ENCODE results near the gene GTF2A1.

Gene GTF2A1

DNA sequence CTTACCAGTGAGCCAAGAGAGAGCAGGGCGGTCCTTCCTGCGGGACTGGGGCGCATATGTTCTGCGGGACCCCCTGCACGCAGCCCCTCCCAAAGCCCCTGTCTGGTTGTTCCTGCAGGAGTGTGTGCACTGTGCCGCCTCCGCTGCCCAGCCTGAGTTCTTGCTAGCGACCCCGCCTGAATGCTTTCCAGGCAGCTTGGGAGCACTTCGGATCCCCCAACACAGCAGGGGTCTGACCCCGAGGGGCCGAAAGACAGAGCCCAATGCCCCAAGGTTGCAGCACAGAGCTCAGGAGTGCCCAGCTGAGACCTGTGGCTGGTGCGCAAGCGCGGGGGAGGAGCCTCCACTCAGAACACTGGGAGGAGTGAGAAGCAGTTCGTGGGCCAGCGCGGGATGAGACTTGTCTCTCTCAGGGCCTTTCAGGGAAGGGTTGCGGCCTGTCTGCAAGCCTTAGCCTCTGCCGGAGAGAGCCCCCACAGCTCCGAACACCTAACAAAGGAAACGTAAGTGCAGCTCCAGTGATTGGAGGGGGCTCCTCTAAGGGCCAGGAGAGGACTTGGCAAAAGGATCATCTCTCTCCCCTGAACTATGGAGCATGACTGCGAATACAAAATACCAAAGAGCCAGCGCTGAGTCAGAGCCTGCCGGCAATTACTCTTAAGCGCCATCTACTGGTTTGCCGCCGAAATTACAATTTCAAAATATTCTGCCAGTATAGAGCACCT lies 50.5 kb downstream of the GTF2A1 start:
- Histone ChIP-seq H3K9ac (ENCODE audit: low read depth, low read length, poor library complexity) (peak overlapping the region; percentile 88), H3K4ac (ENCODE audit: low read length) (no peak overlapping the region), H3K27ac (replicated peaks; ENCODE audit: low read length) (peak overlapping the region; percentile 96), H3K36me3 (replicated peaks in 1 of 2; ENCODE audit: control insufficient read depth in 2 of 2, insufficient read depth in 2 of 2, low read length in 2 of 2) (no peaks in the 10 kb centered on the region), H3K4me1 (ENCODE audit: control insufficient read depth in 2 of 2, insufficient read depth in 1 of 2, low read depth in 1 of 2, low read length in 2 of 2) (peaks cover 3 to 5% of the 10 kb centered on the region in 2 donors), H4K8ac (ENCODE audit: low read depth, low read length) (no peak overlapping the region), H3K23ac (ENCODE audit: low read depth, low read length, poor library complexity) (peak overlapping the region; percentile 17), H3K14ac (ENCODE audit: low read length) (peak overlapping the region; percentile 91), H2BK12ac (ENCODE audit: low read length) (no peak overlapping the region), H2BK5ac (ENCODE audit: low read length) (peak overlapping the region; percentile 62), H4K91ac (ENCODE audit: low read depth, low read length, poor library complexity) (no peak overlapping the region), H2BK120ac (ENCODE audit: low read depth, low read length) (no peak overlapping the region), H3K9me3 (replicated peaks in 1 of 2; ENCODE audit: control insufficient read depth in 2 of 2, insufficient read depth in 1 of 2, low read depth in 1 of 2, low read length in 2 of 2) (no peaks in the 10 kb centered on the region), H2BK15ac (ENCODE audit: low read length) (no peak overlapping the region), H3K18ac (ENCODE audit: low read length) (peak overlapping the region; percentile 98), H3K79me1 (ENCODE audit: low read depth, low read length) (no peaks in the 10 kb centered on the region), H3K4me3 (ENCODE audit: low read length in 2 of 2) (peak overlapping the region; percentile 73 to 82), H3K4me2 (ENCODE audit: insufficient read depth, low read length, poor library complexity, severe bottlenecking) (peak overlapping the region; percentile 88), H2AK5ac (ENCODE audit: low read depth, low read length) (peak overlapping the region; percentile 52), H3K27me3 (ENCODE audit: control insufficient read depth in 3 of 3, insufficient read depth in 3 of 3, low read depth in 1 of 3, low read length in 3 of 3) (no peaks in the 10 kb centered on the region), H2AFZ (ENCODE audit: low read length) (peak overlapping the region; percentile 98)
- no CpG with 5 or more reads among the region's 28 CpGs for WGBS, 2 donors (ENCODE audit: extremely low coverage in 2 of 2, insufficient read length in 2 of 2, insufficient replicate concordance in 1 of 2)
- peak; percentile 84 for DNase-seq (ENCODE audit: low spot score)

DNA sequence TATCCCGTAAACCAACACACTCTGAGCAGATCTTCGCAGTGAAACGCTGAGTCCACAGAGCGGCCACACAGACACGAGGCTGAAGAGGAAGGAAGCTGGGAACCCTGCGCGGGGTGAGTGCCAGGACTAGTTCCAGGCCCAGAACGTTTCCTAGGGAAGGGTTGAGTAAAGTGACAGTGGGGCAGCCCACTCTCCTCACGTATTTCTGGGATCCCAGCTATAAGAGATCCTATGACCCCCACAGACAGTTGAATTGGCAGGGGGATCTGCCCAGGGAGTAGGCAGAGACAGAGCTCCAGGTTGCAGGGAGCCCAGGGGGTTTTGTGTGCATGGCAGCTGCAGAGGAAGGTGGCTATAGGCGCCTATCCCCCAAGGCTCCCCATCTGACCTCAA lies 51.1 kb downstream of the GTF2A1 start:
- H2BK15ac ChIP-seq (ENCODE audit: low read length), result no peak overlapping the region
- H3K9me3 ChIP-seq (replicated peaks in 1 of 2; ENCODE audit: control insufficient read depth in 2 of 2, insufficient read depth in 1 of 2, low read depth in 1 of 2, low read length in 2 of 2), result no peaks in the 10 kb centered on the region
- H3K27me3 ChIP-seq (ENCODE audit: control insufficient read depth in 3 of 3, insufficient read depth in 3 of 3, low read depth in 1 of 3, low read length in 3 of 3), result no peaks in the 10 kb centered on the region
- H3K23ac ChIP-seq (ENCODE audit: low read depth, low read length, poor library complexity), result peak overlapping the region; percentile 17
- peak overlapping the region; percentile 52 for H2AK5ac ChIP-seq (ENCODE audit: low read depth, low read length)
- WGBS, 2 donors (ENCODE audit: extremely low coverage in 2 of 2, insufficient read length in 2 of 2, insufficient replicate concordance in 1 of 2), result no CpG with 5 or more reads among the region's 10 CpGs
- H3K4me2 ChIP-seq (ENCODE audit: insufficient read depth, low read length, poor library complexity, severe bottlenecking), result peak overlapping the region; percentile 88
- no peak overlapping the region for H2BK12ac ChIP-seq (ENCODE audit: low read length)
- no peak for DNase-seq (ENCODE audit: low spot score)
- H3K14ac ChIP-seq (ENCODE audit: low read length), result peak overlapping the region; percentile 91
- H3K4me1 ChIP-seq (ENCODE audit: control insufficient read depth in 2 of 2, insufficient read depth in 1 of 2, low read depth in 1 of 2, low read length in 2 of 2), result peaks cover 3 to 5% of the 10 kb centered on the region in 2 donors
- peak overlapping the region; percentile 73 to 82 for H3K4me3 ChIP-seq (ENCODE audit: low read length in 2 of 2)
- no peak overlapping the region for H2BK5ac ChIP-seq (ENCODE audit: low read length)
- H3K9ac ChIP-seq (ENCODE audit: low read depth, low read length, poor library complexity), result peak overlapping the region; percentile 88
- no peaks in the 10 kb centered on the region for H3K36me3 ChIP-seq (replicated peaks in 1 of 2; ENCODE audit: control insufficient read depth in 2 of 2, insufficient read depth in 2 of 2, low read length in 2 of 2)
- H4K8ac ChIP-seq (ENCODE audit: low read depth, low read length), result no peak overlapping the region
- peak overlapping the region; percentile 98 for H2AFZ ChIP-seq (ENCODE audit: low read length)
- H3K27ac ChIP-seq (replicated peaks; ENCODE audit: low read length), result peak overlapping the region; percentile 96
- peak overlapping the region; percentile 95 for H3K18ac ChIP-seq (ENCODE audit: low read length)
- no peaks in the 10 kb centered on the region for H3K79me1 ChIP-seq (ENCODE audit: low read depth, low read length)
- no peak overlapping the region for H3K4ac ChIP-seq (ENCODE audit: low read length)
- H4K91ac ChIP-seq (ENCODE audit: low read depth, low read length, poor library complexity), result no peak overlapping the region
- H2BK120ac ChIP-seq (ENCODE audit: low read depth, low read length), result no peak overlapping the region

DNA sequence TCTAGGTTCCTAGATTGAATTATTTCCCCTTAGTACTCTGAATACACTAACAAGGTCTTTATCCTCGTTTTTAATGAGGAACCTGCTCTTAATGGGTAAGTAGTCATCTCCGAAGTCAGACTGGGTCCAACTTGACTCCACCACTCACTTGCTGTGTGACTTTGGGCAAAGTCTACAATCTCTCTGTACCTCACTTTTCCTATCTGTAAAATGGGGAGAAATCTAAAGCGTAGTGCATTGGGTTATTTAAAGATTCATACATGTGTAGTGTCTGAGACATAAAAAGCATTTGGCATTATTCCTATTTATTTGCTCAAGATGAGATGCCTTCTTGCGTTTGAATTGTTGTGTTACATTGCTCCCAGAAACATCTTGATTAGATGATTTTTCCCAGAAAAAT lies 51.5 kb downstream of the GTF2A1 start:
- H2BK12ac ChIP-seq (ENCODE audit: low read length), result no peak overlapping the region
- H2BK5ac ChIP-seq (ENCODE audit: low read length), result no peak overlapping the region
- H4K8ac ChIP-seq (ENCODE audit: low read depth, low read length), result no peak overlapping the region
- peak overlapping the region; percentile 98 for H2AFZ ChIP-seq (ENCODE audit: low read length)
- H3K14ac ChIP-seq (ENCODE audit: low read length), result no peak overlapping the region
- peaks cover 3 to 5% of the 10 kb centered on the region in 2 donors for H3K4me1 ChIP-seq (ENCODE audit: control insufficient read depth in 2 of 2, insufficient read depth in 1 of 2, low read depth in 1 of 2, low read length in 2 of 2)
- H2BK120ac ChIP-seq (ENCODE audit: low read depth, low read length), result no peak overlapping the region
- no peaks in the 10 kb centered on the region for H3K79me1 ChIP-seq (ENCODE audit: low read depth, low read length)
- peak overlapping the region in 1 of 2 donors; percentile 73 for H3K4me3 ChIP-seq (ENCODE audit: low read length in 2 of 2)
- H3K27me3 ChIP-seq (ENCODE audit: control insufficient read depth in 3 of 3, insufficient read depth in 3 of 3, low read depth in 1 of 3, low read length in 3 of 3), result no peaks in the 10 kb centered on the region
- H3K9me3 ChIP-seq (replicated peaks in 1 of 2; ENCODE audit: control insufficient read depth in 2 of 2, insufficient read depth in 1 of 2, low read depth in 1 of 2, low read length in 2 of 2), result no peaks in the 10 kb centered on the region
- H3K4me2 ChIP-seq (ENCODE audit: insufficient read depth, low read length, poor library complexity, severe bottlenecking), result no peak overlapping the region
- H2BK15ac ChIP-seq (ENCODE audit: low read length), result no peak overlapping the region
- no peak overlapping the region for H3K4ac ChIP-seq (ENCODE audit: low read length)
- no peak for DNase-seq (ENCODE audit: low spot score)
- no peak overlapping the region for H3K23ac ChIP-seq (ENCODE audit: low read depth, low read length, poor library complexity)
- H2AK5ac ChIP-seq (ENCODE audit: low read depth, low read length), result no peak overlapping the region
- H4K91ac ChIP-seq (ENCODE audit: low read depth, low read length, poor library complexity), result no peak overlapping the region
- no peak overlapping the region for H3K9ac ChIP-seq (ENCODE audit: low read depth, low read length, poor library complexity)
- no peak overlapping the region for H3K18ac ChIP-seq (ENCODE audit: low read length)
- no CpG with 5 or more reads among the region's 4 CpGs for WGBS, 2 donors (ENCODE audit: extremely low coverage in 2 of 2, insufficient read length in 2 of 2, insufficient replicate concordance in 1 of 2)
- no peaks in the 10 kb centered on the region for H3K36me3 ChIP-seq (replicated peaks in 1 of 2; ENCODE audit: control insufficient read depth in 2 of 2, insufficient read depth in 2 of 2, low read length in 2 of 2)
- no peak overlapping the region for H3K27ac ChIP-seq (replicated peaks; ENCODE audit: low read length)

DNA sequence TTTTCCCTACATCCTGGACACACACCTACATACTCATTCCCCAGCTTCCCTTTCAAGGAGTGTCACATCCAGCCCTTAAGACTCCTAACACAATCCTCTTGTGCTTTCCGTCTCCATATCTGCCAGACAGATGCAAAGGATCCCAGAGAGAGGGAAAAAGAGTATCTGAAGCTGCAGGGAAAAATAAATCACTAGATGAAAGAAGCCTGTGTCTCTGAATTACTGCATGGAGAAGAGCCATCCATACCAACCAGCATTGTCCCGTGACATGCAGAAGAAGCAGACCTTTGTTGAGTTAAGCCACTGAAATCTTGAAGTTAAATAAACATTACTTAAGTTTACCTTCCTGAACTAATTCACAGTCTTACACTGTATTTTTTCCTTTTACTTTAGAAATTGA lies 54.6 kb downstream of the GTF2A1 start:
- Histone ChIP-seq H3K14ac (ENCODE audit: low read length) (no peak overlapping the region), H3K4ac (ENCODE audit: low read length) (no peak overlapping the region), H3K4me2 (ENCODE audit: insufficient read depth, low read length, poor library complexity, severe bottlenecking) (no peak overlapping the region), H3K23ac (ENCODE audit: low read depth, low read length, poor library complexity) (no peak overlapping the region), H2BK15ac (ENCODE audit: low read length) (no peak overlapping the region), H3K36me3 (replicated peaks in 1 of 2; ENCODE audit: control insufficient read depth in 2 of 2, insufficient read depth in 2 of 2, low read length in 2 of 2) (no peaks in the 10 kb centered on the region), H2BK5ac (ENCODE audit: low read length) (no peak overlapping the region), H2AFZ (ENCODE audit: low read length) (no peak overlapping the region), H3K79me1 (ENCODE audit: low read depth, low read length) (no peaks in the 10 kb centered on the region), H3K18ac (ENCODE audit: low read length) (no peak overlapping the region), H3K4me1 (ENCODE audit: control insufficient read depth in 2 of 2, insufficient read depth in 1 of 2, low read depth in 1 of 2, low read length in 2 of 2) (peaks cover 3 to 5% of the 10 kb centered on the region in 2 donors), H4K8ac (ENCODE audit: low read depth, low read length) (no peak overlapping the region), H2AK5ac (ENCODE audit: low read depth, low read length) (no peak overlapping the region), H3K27ac (replicated peaks; ENCODE audit: low read length) (no peak overlapping the region), H2BK120ac (ENCODE audit: low read depth, low read length) (no peak overlapping the region), H2BK12ac (ENCODE audit: low read length) (no peak overlapping the region), H4K91ac (ENCODE audit: low read depth, low read length, poor library complexity) (no peak overlapping the region), H3K9ac (ENCODE audit: low read depth, low read length, poor library complexity) (no peak overlapping the region), H3K9me3 (replicated peaks in 1 of 2; ENCODE audit: control insufficient read depth in 2 of 2, insufficient read depth in 1 of 2, low read depth in 1 of 2, low read length in 2 of 2) (no peaks in the 10 kb centered on the region), H3K27me3 (ENCODE audit: control insufficient read depth in 3 of 3, insufficient read depth in 3 of 3, low read depth in 1 of 3, low read length in 3 of 3) (no peaks in the 10 kb centered on the region), H3K4me3 (ENCODE audit: low read length in 2 of 2) (no peak overlapping the region)
- no peak for DNase-seq (ENCODE audit: low spot score)
- WGBS, 2 donors (ENCODE audit: extremely low coverage in 2 of 2, insufficient read length in 2 of 2, insufficient replicate concordance in 1 of 2), result no CpG with 5 or more reads among the region's 2 CpGs

All from neuronal stem cell (in vitro differentiated cells).